Esophagus muscularis mucosa (tissue), 4 donors: ENCODE results near the gene ZRANB1.

Experiments
- CTCF ChIP-seq, 3 experiments: fragments of 200-600 bp in 2 of 3; fragments of 450-650 bp in 1 of 3; sonication (generic) in 2 of 3; IDR thresholded peaks; one replicate each; pipeline ENCODE4 v1.5.1; 2017 to 2019; ENCODE audit warnings: antibody characterized with exemption in 3 of 3, mild to moderate bottlenecking in 2 of 3, moderate library complexity in 1 of 3
- EP300 ChIP-seq: sonication (generic); formaldehyde crosslinking; IDR thresholded peaks from one replicate; pipeline ENCODE4 v1.6.1; 2017; ENCODE audit warnings: antibody characterized with exemption
- POLR2A ChIP-seq: fragments of 450-650 bp; IDR thresholded peaks from one replicate; pipeline ENCODE4 v1.6.1; 2017; ENCODE audit warnings: antibody characterized with exemption, moderate library complexity, mild to moderate bottlenecking, low read depth
- POLR2AphosphoS5 ChIP-seq, 2 donors: sonication (generic); formaldehyde crosslinking; IDR thresholded peaks; one replicate each; pipeline ENCODE4 v1.6.1; 2017; ENCODE audit warnings: antibody characterized with exemption in 2 of 2

- TF ChIP-seq POLR2A (no peak), CTCF (IDR thresholded peaks at IDR 0.05) (no peak), EP300 (no peak), POLR2AphosphoS5 (IDR thresholded peaks at IDR 0.05) (no peak)
Measured at GRCh38 chr10:124913167-124913566, 28.8 kb upstream of the ZRANB1 start.
